Thyroid gland (tissue), 4 donors: ENCODE data around the gene AK9. TPM values are rescaled to one million over a fixed set of nuclear protein-coding genes. Genes with fewer than 3 reads are reported as not detected.

Experiments used
- DNase-seq, 2 donors: peaks; one replicate each; pipeline ENCODE4 v3.0.0-alpha.2; 2019
- H3K27ac ChIP-seq, 3 donors: fragments of 200-600 bp; sonication (generic); 1 replicate in 2 of 3; 2 replicates in 1 of 3; pipeline ENCODE4 v1.5.1; 2016 to 2019; ENCODE audit warnings: mild to moderate bottlenecking in 1 of 3, moderate library complexity in 1 of 3
- H3K27me3 ChIP-seq: fragments of 200-600 bp; sonication (generic); one replicate; pipeline ENCODE4 v1.5.1; 2019
- H3K36me3 ChIP-seq, 2 donors: fragments of 200-600 bp; sonication (generic); one replicate each; pipeline ENCODE4 v1.5.1; 2016 to 2019
- H3K4me1 ChIP-seq, 2 donors: fragments of 200-600 bp; sonication (generic); one replicate each; pipeline ENCODE4 v1.5.1; 2017 to 2019
- H3K4me3 ChIP-seq, 3 donors: fragments of 200-600 bp; sonication (generic); replicated peaks in 1 of 3; 1 replicate in 2 of 3; 2 replicates in 1 of 3; pipeline ENCODE4 v1.5.1; 2016; ENCODE audit warnings: mild to moderate bottlenecking in 1 of 3
- H3K9me3 ChIP-seq: fragments of 200-600 bp; sonication (generic); one replicate; pipeline ENCODE4 v1.5.1; 2017
- CTCF ChIP-seq, 6 experiments: fragments of 200-600 bp in 3 of 6; fragments of 450-650 bp in 3 of 6; sonication (generic) in 3 of 6; IDR thresholded peaks; one replicate each; pipeline ENCODE4 v1.5.1; 2016 to 2019; ENCODE audit warnings: antibody characterized with exemption in 6 of 6, mild to moderate bottlenecking in 2 of 6, inconsistent platforms in 1 of 6, moderate library complexity in 1 of 6
- POLR2A ChIP-seq, 2 donors: fragments of 450-650 bp; IDR thresholded peaks; one replicate each; pipeline ENCODE4 v1.6.1; 2017; ENCODE audit warnings: antibody characterized with exemption in 2 of 2, mild to moderate bottlenecking in 2 of 2, moderate library complexity in 1 of 2
- WGBS, 2 donors: methylation state at CpG; one replicate each; pipeline ENCODE4 v1.1.5; 2017; 5-methylcytosine and 5-hydroxymethylcytosine counted together
- intact Hi-C: fragments of 100-400 bp; cut with DNase I; formaldehyde crosslinking; loops from one replicate; pipeline ENCODE4 v1.15.1; 2023
- total RNA-seq, 4 donors: library from RNA; depleted of rRNA; stranded (reverse); fragments of >200 nt; gene quantifications; one replicate each; pipeline ENCODE4 v1.2.3, GENCODE V29; 2016

AK9 gene
- total RNA-seq, 4 donors from 2014 or later: 12.5 to 42.6 (median 15.3) TPM

- intact Hi-C loops: no loop called here
These were observed 159.6 kb downstream of the AK9 start for GRCh38 chr6:109531446-109531845.

DNA sequence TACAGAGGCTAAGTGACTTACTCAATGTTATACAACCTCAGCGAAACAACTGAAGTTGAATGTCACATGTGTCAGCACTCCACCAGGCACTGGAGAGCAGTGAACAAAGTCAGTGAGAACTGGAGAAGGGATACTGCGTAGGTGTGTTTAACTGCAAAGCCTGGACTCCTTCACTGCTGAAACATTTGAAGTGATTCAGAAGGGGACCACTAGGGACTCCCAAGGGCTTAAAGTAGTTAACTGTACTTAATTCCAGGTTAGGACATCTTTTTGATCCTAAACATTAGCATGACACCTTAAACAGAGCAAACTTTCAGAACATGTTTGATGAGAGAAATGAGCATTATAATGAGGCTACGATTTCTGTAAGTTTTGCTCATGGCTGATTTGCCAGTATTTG is 163.0 kb downstream of the AK9 start:
- no peaks in the 10 kb centered on the region for H3K27me3 ChIP-seq
- peak in 1 of 2 donors; percentile 21 for DNase-seq
- intact Hi-C loops: loop anchor here (10.0 kb wide), 1 partner anchor 517 kb away; no protein-coding TSS in a partner anchor
- 75 to 78% methylated on average over 3 of the region's 3 CpGs for WGBS, 2 donors
- H3K27ac ChIP-seq: no peak overlapping the region
- no peak for TF ChIP-seq POLR2A (IDR thresholded peaks at IDR 0.05)
- TF ChIP-seq CTCF (IDR thresholded peaks at IDR 0.05): no peak
- H3K4me1 ChIP-seq: no peaks in the 10 kb centered on the region
- H3K9me3 ChIP-seq: no peaks in the 10 kb centered on the region
- no peaks in the 10 kb centered on the region for H3K36me3 ChIP-seq
- no peak overlapping the region for H3K4me3 ChIP-seq

More at GRCh38 chr6:109531446-109531845, 159.6 kb downstream of the AK9 start:
- WGBS, 2 donors: 86 to 87% methylated on average over 6 of the region's 6 CpGs
- H3K27me3 ChIP-seq: no peaks in the 10 kb centered on the region
- no peak for DNase-seq
- no peak overlapping the region for H3K27ac ChIP-seq
- no peaks in the 10 kb centered on the region for H3K9me3 ChIP-seq
- H3K36me3 ChIP-seq: no peaks in the 10 kb centered on the region
- no peak for TF ChIP-seq POLR2A (IDR thresholded peaks at IDR 0.05)
- TF ChIP-seq CTCF (IDR thresholded peaks at IDR 0.05): no peak
- H3K4me3 ChIP-seq: no peak overlapping the region
- H3K4me1 ChIP-seq: no peaks in the 10 kb centered on the region

DNA sequence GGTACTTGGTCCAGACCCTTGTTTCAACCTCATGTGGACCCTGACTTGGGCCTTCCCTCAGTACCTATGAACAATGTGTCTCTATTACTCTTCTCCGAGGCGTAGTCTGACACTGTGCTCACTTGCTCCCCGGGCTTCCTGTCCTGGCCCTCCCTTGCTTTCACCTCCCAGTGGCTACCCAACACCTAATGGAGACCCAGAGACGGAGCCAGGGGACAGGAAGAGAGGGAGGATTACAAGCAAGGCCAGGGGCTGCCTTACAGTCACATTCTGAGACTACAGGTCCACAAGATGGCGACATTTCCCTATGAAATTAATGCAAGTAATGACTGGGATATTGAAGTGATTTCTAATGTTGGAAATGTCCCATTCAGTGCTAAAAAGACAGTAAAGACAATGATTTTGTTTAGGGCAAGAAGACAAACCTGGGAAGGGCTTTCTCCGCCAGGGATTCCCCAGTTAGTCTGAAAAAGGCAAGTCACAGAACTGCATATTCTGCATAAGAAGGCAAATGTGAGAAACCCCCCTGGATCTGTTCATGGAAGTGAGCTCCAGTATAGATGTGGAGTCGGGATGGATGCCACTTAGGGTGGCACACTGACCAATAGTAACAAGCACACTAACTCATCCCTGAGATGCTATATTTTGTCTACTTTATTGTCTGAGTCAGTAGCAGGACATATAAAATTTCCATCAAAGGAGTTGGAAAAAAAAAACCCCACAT is 163.9 kb downstream of the AK9 start:
- no peaks in the 10 kb centered on the region for H3K4me1 ChIP-seq
- no peaks in the 10 kb centered on the region for H3K27me3 ChIP-seq
- WGBS, 2 donors: 52 to 61% methylated on average over 7 of the region's 7 CpGs
- TF ChIP-seq POLR2A (IDR thresholded peaks at IDR 0.05) (no peak), CTCF (IDR thresholded peaks at IDR 0.05) (peak in 4 of 6 experiments; percentile 42 to 62 (median 52))
- H3K36me3 ChIP-seq: no peaks in the 10 kb centered on the region
- intact Hi-C loops: loop anchor here (10.0 kb wide), 1 partner anchor 518 kb away; no protein-coding TSS in a partner anchor
- H3K27ac ChIP-seq: no peak overlapping the region
- no peak overlapping the region for H3K4me3 ChIP-seq
- H3K9me3 ChIP-seq: no peaks in the 10 kb centered on the region
- peak; percentile 30 to 40 for DNase-seq

- no peaks in the 10 kb centered on the region for H3K27me3 ChIP-seq
- DNase-seq: no peak
- no peaks in the 10 kb centered on the region for H3K36me3 ChIP-seq
- H3K4me1 ChIP-seq: no peaks in the 10 kb centered on the region
- intact Hi-C loops: loop anchor here (10.0 kb wide), 1 partner anchor 521 kb away; no protein-coding TSS in a partner anchor
- H3K9me3 ChIP-seq: no peaks in the 10 kb centered on the region
- no peak overlapping the region for H3K27ac ChIP-seq
- H3K4me3 ChIP-seq: no peak overlapping the region
- TF ChIP-seq POLR2A (IDR thresholded peaks at IDR 0.05): no peak
- no peak for TF ChIP-seq CTCF (IDR thresholded peaks at IDR 0.05)
These were observed 166.9 kb downstream of the AK9 start for GRCh38 chr6:109524129-109524528.

GRCh38 chr6:109523478-109523877 is 167.5 kb downstream of the AK9 start:
- no peak overlapping the region for H3K4me3 ChIP-seq
- no peaks in the 10 kb centered on the region for H3K27me3 ChIP-seq
- no peak for DNase-seq
- H3K9me3 ChIP-seq: no peaks in the 10 kb centered on the region
- TF ChIP-seq POLR2A (IDR thresholded peaks at IDR 0.05) (no peak), CTCF (IDR thresholded peaks at IDR 0.05) (no peak)
- 81 to 94% methylated on average over 2 of the region's 2 CpGs for WGBS, 2 donors
- no peaks in the 10 kb centered on the region for H3K4me1 ChIP-seq
- intact Hi-C loops: loop anchor here (10.0 kb wide), 1 partner anchor 521 kb away; no protein-coding TSS in a partner anchor
- H3K36me3 ChIP-seq: no peaks in the 10 kb centered on the region
- no peak overlapping the region for H3K27ac ChIP-seq
